ENCODE data around the gene FANCI. TPM values are rescaled to one million over a fixed set of nuclear protein-coding genes. Genes with fewer than 3 reads are reported as not detected.
A peak's percentile ranks its signal among the peaks of the same experiment; 100 is the strongest.

FANCI gene
- total and polyA plus RNA-seq, 2 of the 4 experiments (the other 2 are of a cell fraction), result 13.2 to 34.2 TPM

DNA sequence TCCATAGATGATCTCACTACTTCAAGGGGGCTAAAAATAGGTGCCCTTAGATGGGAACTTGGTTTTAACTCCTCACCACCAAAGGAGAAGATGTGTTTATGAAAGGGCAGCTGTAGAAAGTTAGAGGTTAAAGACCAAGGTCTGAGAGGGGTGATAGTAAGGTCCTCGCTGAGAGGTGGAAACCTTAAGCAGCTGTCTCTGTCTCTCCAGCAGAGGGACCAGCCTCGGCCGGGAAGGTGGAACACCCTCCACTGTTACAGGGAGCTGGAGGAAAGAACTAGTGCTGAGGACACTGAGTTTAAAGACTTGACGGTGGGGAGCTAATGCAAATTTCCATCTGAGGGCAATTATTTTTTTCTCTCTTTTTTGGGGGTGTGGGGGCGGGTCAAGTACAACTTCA is 13.5 kb upstream of the FANCI start:
- no peak overlapping the region; the same call in 1 of the 2 replicates for H3K27ac ChIP-seq (ENCODE audit: insufficient read depth, low read length)
- peak overlapping the region; percentile 29 to 35; a peak in 1 of 4 replicates for H4K8ac ChIP-seq (ENCODE audit: low read depth in 2 of 2, low read length in 2 of 2)
- H3K9me3 ChIP-seq (ENCODE audit: control insufficient read depth, insufficient read depth, low read length), result no peaks in the 10 kb centered on the region
- H3K4me3 ChIP-seq (ENCODE audit: insufficient read depth, low read depth, low read length), result no peak overlapping the region
- H3K4ac ChIP-seq (ENCODE audit: low read depth, low read length), result peak overlapping the region; percentile 38; the same call in 1 of the 2 replicates
- peaks cover 6% of the 10 kb centered on the region; the same call in 1 of the 2 replicates for H3K4me1 ChIP-seq (ENCODE audit: control insufficient read depth, insufficient read depth, low read length)
- H3K9me1 ChIP-seq (ENCODE audit: insufficient read depth, low read length), result no peaks in the 10 kb centered on the region; the same call in 1 of the 2 replicates
- H3K18ac ChIP-seq (ENCODE audit: low read depth, low read length), result no peak overlapping the region
- no peak overlapping the region for H2BK5ac ChIP-seq (ENCODE audit: low read depth, low read length, poor library complexity, severe bottlenecking)
- H2BK120ac ChIP-seq (ENCODE audit: low read depth, low read length), result peak overlapping the region; percentile 70
- peak overlapping the region; percentile 48 for H2AK9ac ChIP-seq (replicated peaks; ENCODE audit: low read depth, low read length, poor library complexity)
- H3K36me3 ChIP-seq (ENCODE audit: control insufficient read depth, insufficient read depth, low read length), result no peaks in the 10 kb centered on the region
- POLR2A ChIA-PET (ENCODE audit: unreplicated experiment), result no interaction called here
- in situ Hi-C loops (cut with MboI; ENCODE audit: low sequenced_read_pairs) (no loop called here), dilution Hi-C loops (cut with HindIII; ENCODE audit: low sequenced_read_pairs, unreplicated experiment) (no loop called here), intact Hi-C loops (cut with micrococcal nuclease) (no loop called here)
- H3K23ac ChIP-seq (ENCODE audit: low read depth, low read length), result no peak overlapping the region
- peak overlapping the region; percentile 3 for H2AFZ ChIP-seq (replicated peaks; ENCODE audit: low read length, poor library complexity)
- no peak for TF ChIP-seq RFX5 (IDR thresholded peaks at IDR 0.05; ENCODE audit: low read depth, low read length)
- TF ChIP-seq, protein P1, sequence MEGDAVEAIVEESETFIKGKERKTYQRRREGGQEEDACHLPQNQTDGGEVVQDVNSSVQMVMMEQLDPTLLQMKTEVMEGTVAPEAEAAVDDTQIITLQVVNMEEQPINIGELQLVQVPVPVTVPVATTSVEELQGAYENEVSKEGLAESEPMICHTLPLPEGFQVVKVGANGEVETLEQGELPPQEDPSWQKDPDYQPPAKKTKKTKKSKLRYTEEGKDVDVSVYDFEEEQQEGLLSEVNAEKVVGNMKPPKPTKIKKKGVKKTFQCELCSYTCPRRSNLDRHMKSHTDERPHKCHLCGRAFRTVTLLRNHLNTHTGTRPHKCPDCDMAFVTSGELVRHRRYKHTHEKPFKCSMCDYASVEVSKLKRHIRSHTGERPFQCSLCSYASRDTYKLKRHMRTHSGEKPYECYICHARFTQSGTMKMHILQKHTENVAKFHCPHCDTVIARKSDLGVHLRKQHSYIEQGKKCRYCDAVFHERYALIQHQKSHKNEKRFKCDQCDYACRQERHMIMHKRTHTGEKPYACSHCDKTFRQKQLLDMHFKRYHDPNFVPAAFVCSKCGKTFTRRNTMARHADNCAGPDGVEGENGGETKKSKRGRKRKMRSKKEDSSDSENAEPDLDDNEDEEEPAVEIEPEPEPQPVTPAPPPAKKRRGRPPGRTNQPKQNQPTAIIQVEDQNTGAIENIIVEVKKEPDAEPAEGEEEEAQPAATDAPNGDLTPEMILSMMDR (conservative IDR thresholded peaks at IDR 0.05; ENCODE audit: low read depth, low read length), result 0 out of 2 replicates have a peak, but pooled peaks have one; percentile 5
- no peak overlapping the region for H4K5ac ChIP-seq (ENCODE audit: low read depth, low read length)
- peaks cover 2% of the 10 kb centered on the region; the same call in 1 of the 2 replicates for H3K27me3 ChIP-seq (ENCODE audit: control insufficient read depth, insufficient read depth, low read length)
- no peaks in the 10 kb centered on the region for H3K79me1 ChIP-seq (ENCODE audit: low read depth in 1 of 2, low read length in 2 of 2)
- H2BK20ac ChIP-seq (ENCODE audit: low read depth, low read length), result peak overlapping the region; percentile 82
- peak overlapping the region; percentile 6 for H3K14ac ChIP-seq (replicated peaks; ENCODE audit: low read depth, low read length)
- no TSS peak for BruUV-seq (replicated peaks)
- CTCF ChIA-PET, result interaction anchor here (1.8 kb wide), 1 partner anchor 23 kb away, joined by 8 read pairs; no protein-coding TSS in a partner anchor
- ATAC-seq (ENCODE audit: low read depth) (peak; percentile 74), DNase-seq (peak; percentile 7)
- H3K9ac ChIP-seq (ENCODE audit: low read depth, low read length), result no peak overlapping the region
- peak overlapping the region; percentile 65 for H2AK5ac ChIP-seq (ENCODE audit: low read depth, low read length)
- no peaks in the 10 kb centered on the region for H4K20me1 ChIP-seq (ENCODE audit: insufficient read depth, low read length)
- WGBS, 2 experiments (ENCODE audit: extremely low coverage in 2 of 2, insufficient read length in 1 of 2), result no CpG with 5 or more reads among the region's 5 CpGs
- no peak overlapping the region for H3K4me2 ChIP-seq (ENCODE audit: low read depth, low read length)
- no peak overlapping the region for H3K56ac ChIP-seq (ENCODE audit: extremely low read depth, insufficient read depth, low read length)
- peak overlapping the region; percentile 84; the same call in 2 of the 3 replicates for H2BK15ac ChIP-seq (ENCODE audit: low read depth, low read length)
- peak overlapping the region; percentile 41; the same call in 1 of the 2 replicates for H4K91ac ChIP-seq (ENCODE audit: insufficient read depth, low read depth, low read length)
